Mucosa of gallbladder (tissue), 1 donor: ENCODE data around the gene ALKBH1. TPM values are rescaled to one million over a fixed set of nuclear protein-coding genes. Genes with fewer than 3 reads are reported as not detected.
"Not testable (repeated sequence)": the region's sequence is repeated elsewhere in the genome, so short reads cannot be mapped to it uniquely, and the experiment has no call there.

ENCODE experiments used
- DNase-seq: peaks from one replicate; pipeline ENCODE4 v3.0.0-alpha.2; 2020; ENCODE audit warnings: low spot score
- total RNA-seq: library from RNA; stranded (reverse); gene quantifications from one replicate; pipeline ENCODE4 v1.2.1, GENCODE V29; 2021
- donor health status: DM: no; HTN: no; CAD: no.

Gene ALKBH1
- 10.2 TPM for total RNA-seq

- peak; percentile 92 for DNase-seq
These were observed at the start of gene ALKBH1, which contains the start of gene SLIRP for GRCh38 chr14:77707724-77708408. TSS of gene ALKBH1 (minus strand) at chr14:77708023. CDS start at chr14:77708004, 19 bp downstream. TSS of gene SLIRP (plus strand) at chr14:77708103. CDS start at chr14:77708112, 9 bp downstream.

GRCh38 chr14:77752799-77753516, 45.1 kb upstream of the ALKBH1 start:
- no peak for DNase-seq

- DNase-seq, result no peak
These were observed 44.4 kb upstream of the ALKBH1 start for GRCh38 chr14:77752266-77752665.

- not testable (repeated sequence) for DNase-seq
These were observed 39.6 kb upstream of the ALKBH1 start for GRCh38 chr14:77747425-77747824.

GRCh38 chr14:77746064-77746702, 38.4 kb upstream of the ALKBH1 start:
- no peak for DNase-seq

GRCh38 chr14:77741438-77741837, 33.6 kb upstream of the ALKBH1 start:
- DNase-seq, result no peak

- DNase-seq, result no peak
These were observed 30.9 kb upstream of the ALKBH1 start for GRCh38 chr14:77738559-77739250.

- no peak for DNase-seq
These were observed 23.2 kb upstream of the ALKBH1 start for GRCh38 chr14:77730976-77731497.

GRCh38 chr14:77722301-77722700, 14.5 kb upstream of the ALKBH1 start:
- no peak for DNase-seq

GRCh38 chr14:77721437-77721836, 13.6 kb upstream of the ALKBH1 start:
- no peak for DNase-seq

GRCh38 chr14:77717608-77718305, 9.9 kb upstream of the ALKBH1 start:
- no peak for DNase-seq

GRCh38 chr14:77714926-77715325, 7.1 kb upstream of the ALKBH1 start:
- DNase-seq, result no peak

GRCh38 chr14:77710364-77710763, 2.5 kb upstream of the ALKBH1 start:
- DNase-seq, result no peak

- DNase-seq, result no peak
These were observed 1.6 kb upstream of the ALKBH1 start for GRCh38 chr14:77709412-77709811.

GRCh38 chr14:77708749-77709148, 926 bp upstream of the ALKBH1 start:
- DNase-seq, result no peak

- peak; percentile 12 for DNase-seq
These were observed 484 bp downstream of the ALKBH1 start for GRCh38 chr14:77707355-77707723.

GRCh38 chr14:77691259-77691658, 16.6 kb downstream of the ALKBH1 start:
- DNase-seq, result no peak

- no peak for DNase-seq
These were observed 25.7 kb downstream of the ALKBH1 start for GRCh38 chr14:77682158-77682553.

GRCh38 chr14:77681196-77682157, 26.3 kb downstream of the ALKBH1 start:
- DNase-seq, result peak; percentile 14

GRCh38 chr14:77674931-77675330, 32.9 kb downstream of the ALKBH1 start:
- no peak for DNase-seq
